HT1080 (cell line): Measurements from ENCODE around the gene MYG1. TPM values are rescaled to one million over a fixed set of nuclear protein-coding genes. Genes with fewer than 3 reads are reported as not detected.
"Not testable (repeated sequence)": the region's sequence is repeated elsewhere in the genome, so short reads cannot be mapped to it uniquely, and the experiment has no call there.

ENCODE experiments used
- DNase-seq: peaks from one replicate; pipeline ENCODE4 v3.0.0-alpha.2; 2015; ENCODE audit warnings: low read depth
- total RNA-seq: library from RNA; depleted of rRNA; stranded (reverse); fragments of >200 nt; shearing (Covaris generic); gene quantifications from 2 replicates; pipeline ENCODE4 v1.2.3, GENCODE V29; 2014

Gene MYG1
- total RNA-seq, 1 experiment from 2014 or later, result 119 TPM

- DNase-seq, result no peak
These were observed 19.5 kb upstream of the MYG1 start for GRCh38 chr12:53279888-53280498.

DNA sequence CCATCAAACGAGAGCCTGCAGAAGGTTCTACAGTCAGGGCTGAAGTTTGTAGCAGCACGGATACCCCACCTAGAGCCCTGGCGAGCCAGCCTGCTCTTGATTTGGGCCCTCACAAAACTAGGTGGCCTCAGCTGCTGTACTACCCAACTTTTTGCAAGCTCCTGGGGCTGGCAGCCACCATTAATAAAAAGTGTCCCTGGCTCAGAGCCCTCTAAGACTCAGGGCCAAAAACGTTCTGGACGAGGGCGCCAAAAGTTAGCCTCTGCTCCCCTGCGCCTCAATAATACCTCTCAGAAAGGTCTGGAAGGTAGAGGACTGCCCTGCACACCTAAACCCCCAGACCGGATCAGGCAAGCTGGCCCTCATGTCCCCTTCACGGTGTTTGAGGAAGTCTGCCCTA, 13.0 kb upstream of the MYG1 start:
- DNase-seq, result no peak

GRCh38 chr12:53287741-53288216, 11.7 kb upstream of the MYG1 start:
- DNase-seq, result peak; percentile 50

DNA sequence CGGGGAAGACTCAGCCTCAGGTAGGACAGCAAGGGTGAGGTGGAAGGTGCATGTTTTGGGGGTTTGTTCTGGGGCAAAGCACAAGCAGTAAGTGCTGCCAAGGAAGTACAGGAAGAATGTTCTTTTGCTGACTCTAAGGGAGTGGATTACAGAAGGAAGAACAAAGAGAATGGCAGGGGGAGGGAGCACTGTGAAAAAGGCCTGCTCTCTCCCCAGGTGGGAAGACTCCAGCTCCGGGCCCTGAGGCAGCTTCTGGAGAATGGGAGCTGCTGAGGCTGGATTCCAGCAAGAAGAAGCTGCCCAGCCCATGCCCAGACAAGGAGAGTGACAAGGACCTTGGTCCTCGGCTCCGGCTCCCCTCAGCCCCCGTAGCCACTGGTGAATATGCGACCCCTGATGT, 11.2 kb upstream of the MYG1 start:
- DNase-seq, result no peak

DNA sequence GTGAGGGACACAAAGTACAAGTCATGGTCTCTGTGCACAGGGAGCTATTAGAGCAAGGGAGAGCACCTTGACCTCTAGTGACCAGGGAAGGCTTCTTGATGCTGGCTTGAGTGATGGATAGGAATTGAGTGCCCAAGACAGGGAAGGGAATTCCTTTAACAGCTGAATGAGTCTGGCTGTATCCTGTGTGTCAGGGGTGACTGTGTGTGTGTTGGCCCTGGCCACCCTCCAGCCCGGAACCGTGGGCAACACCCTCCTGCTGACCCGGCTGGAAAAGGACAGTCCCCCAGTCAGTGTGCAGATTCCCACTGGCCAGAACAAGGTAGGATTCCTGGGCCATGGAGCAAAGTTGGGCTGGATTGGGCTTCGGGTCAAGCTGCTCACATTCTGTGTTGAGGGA, 9.6 kb upstream of the MYG1 start:
- peak; percentile 43 for DNase-seq

GRCh38 chr12:53290661-53291060, 8.8 kb upstream of the MYG1 start:
- DNase-seq, result no peak

DNA sequence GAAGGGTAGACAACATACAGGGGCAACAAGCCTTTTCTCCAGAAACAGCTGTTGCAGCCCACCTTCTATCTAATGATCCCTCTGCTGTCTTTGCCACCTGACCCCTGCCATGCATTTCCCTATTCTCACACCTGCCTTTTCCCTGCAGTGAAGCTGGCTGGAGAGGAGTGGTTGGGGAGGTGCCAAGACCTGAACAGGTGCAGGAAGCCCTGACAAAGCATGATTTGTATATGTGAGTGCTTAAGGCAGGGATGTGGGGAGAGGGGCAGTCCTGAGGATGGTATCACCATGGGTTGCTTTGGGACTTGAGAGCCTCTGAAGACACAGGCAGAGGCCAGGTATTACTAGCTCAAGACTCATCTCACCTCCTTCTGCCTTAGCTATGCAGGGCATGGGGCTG, 7.1 kb upstream of the MYG1 start:
- DNase-seq, result no peak

DNA sequence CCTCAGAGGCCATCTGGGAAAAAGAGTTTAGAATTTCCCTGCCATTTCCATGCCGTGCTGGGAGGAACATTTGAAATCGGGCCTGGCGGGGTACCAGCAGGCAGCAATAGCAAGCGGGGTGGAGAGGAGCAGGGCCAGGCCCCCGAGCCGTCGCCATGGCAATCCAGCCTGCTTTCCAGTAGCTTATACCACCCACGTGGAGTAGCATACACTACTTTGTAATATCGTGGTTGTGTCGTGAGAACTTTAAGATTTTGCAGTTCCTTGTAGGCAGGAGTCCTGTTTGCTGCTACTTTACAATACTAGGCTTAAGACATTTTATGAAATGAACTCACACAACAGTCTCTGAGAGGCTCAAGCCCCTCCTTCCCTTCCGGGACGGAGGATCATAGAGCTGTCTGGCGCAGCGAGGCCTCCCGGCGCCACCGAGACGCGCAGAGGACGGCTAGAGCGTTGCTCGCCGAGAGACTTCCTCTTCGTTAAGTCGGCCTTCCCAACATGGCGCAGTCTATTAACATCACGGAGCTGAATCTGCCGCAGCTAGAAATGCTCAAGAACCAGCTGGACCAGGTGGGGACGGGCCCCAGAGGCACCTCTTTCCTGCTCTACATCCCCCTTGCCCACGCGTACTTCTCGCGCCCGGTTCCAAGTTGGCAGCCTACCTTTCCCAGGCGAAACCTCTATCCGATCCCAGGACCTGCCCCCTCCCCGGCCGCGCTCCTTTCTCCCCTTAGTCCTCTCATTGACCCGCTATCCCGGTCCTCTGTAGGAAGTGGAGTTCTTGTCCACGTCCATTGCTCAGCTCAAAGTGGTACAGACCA, 4.2 kb upstream of the MYG1 start, which contains the start of gene PFDN5:
Gene PFDN5 (plus strand): TSS at position 473 of the 821 bp plus-strand sequence. CDS start 26 bp downstream, at position 499.
- DNase-seq, result peak; percentile 86

GRCh38 chr12:53295891-53296219, 3.6 kb upstream of the MYG1 start:
- DNase-seq, result no peak

DNA sequence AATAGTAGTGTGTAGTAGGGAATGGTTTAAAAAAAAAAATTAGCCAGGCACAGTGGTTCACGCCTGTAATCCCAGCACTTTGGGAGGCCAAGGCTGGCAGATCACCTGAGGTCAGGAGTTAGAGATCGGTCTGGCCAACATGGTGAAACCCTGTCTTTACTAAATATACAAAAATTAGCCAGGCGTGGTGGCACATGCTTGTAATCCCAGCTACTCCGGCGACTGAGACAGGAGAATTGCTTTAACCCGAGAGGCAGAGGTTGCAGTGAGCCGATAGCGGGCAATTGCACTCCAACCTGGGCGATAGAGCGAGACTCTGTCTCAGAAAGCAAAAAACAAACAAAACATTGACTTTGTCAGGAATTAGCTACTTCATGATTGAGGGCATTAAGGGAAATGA, 2.4 kb upstream of the MYG1 start:
- not testable (repeated sequence) for DNase-seq

GRCh38 chr12:53298164-53298563, 1.3 kb upstream of the MYG1 start:
- DNase-seq, result peak; percentile 56

- peak; percentile 75 for DNase-seq
These were observed 418 bp upstream of the MYG1 start for GRCh38 chr12:53299101-53299453.

- peak; percentile 25 for DNase-seq
These were observed 692 bp downstream of the MYG1 start for GRCh38 chr12:53300187-53300586.

GRCh38 chr12:53302903-53303302, 3.4 kb downstream of the MYG1 start:
- DNase-seq, result no peak

DNA sequence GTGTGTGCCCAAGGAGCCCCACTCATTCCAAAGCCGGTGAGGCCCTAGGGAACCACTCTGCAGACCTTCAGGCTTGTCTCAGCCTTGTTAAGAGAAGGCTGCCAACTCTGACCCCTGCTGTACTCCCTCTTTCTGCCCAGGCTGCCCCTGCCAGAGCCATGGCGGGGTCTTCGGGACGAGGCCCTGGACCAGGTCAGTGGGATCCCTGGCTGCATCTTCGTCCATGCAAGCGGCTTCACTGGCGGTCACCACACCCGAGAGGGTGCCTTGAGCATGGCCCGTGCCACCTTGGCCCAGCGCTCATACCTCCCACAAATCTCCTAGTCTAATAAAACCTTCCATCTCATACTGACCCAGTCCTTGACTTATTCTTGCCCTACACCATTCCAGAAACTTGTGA, 7.3 kb downstream of the MYG1 start:
- no peak for DNase-seq

- no peak for DNase-seq
These were observed 8.8 kb downstream of the MYG1 start for GRCh38 chr12:53308276-53308675.

- no peak for DNase-seq
These were observed 14.5 kb downstream of the MYG1 start for GRCh38 chr12:53313996-53314395.

DNA sequence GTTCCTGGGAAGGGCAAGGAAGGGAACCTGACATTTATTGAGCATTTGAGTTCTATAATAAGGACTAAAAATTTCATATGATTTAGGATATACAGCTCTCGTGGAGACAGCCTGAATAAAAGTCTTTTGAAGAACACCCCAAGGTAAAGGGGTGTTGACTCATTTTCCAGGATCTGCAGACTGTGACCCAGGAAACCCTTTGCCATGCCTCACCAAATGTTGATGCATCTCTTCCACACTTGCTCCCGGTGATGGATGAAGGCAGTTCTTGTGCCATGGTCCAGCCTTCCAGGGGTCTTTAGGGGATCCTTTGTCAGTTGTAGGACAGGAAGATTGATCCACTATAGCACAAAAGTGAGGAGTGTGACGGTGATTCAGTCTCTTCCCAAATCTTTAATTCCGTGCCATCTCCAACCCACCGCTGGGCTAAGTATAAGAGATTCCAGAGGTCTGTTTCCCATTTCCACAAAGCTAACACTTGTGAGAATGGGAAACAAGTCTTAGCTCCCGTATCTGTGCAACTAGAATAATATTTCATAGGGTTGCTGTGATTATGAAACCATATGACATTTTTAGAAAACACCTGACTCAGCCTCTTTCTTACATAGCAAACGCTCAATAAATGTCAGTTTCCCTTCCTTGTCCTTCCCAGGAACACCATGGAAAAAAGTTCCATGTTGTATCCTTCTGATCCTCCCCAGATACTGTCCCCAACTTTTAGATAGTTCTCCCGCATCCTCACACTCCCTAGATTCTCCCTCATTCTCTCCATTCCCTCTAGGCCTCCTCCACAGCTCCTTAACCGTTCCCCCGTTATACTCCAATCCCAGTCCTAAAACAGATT, 21.1 kb downstream of the MYG1 start:
- DNase-seq, result no peak

GRCh38 chr12:53324113-53324778, 24.8 kb downstream of the MYG1 start:
- DNase-seq, result no peak

DNA sequence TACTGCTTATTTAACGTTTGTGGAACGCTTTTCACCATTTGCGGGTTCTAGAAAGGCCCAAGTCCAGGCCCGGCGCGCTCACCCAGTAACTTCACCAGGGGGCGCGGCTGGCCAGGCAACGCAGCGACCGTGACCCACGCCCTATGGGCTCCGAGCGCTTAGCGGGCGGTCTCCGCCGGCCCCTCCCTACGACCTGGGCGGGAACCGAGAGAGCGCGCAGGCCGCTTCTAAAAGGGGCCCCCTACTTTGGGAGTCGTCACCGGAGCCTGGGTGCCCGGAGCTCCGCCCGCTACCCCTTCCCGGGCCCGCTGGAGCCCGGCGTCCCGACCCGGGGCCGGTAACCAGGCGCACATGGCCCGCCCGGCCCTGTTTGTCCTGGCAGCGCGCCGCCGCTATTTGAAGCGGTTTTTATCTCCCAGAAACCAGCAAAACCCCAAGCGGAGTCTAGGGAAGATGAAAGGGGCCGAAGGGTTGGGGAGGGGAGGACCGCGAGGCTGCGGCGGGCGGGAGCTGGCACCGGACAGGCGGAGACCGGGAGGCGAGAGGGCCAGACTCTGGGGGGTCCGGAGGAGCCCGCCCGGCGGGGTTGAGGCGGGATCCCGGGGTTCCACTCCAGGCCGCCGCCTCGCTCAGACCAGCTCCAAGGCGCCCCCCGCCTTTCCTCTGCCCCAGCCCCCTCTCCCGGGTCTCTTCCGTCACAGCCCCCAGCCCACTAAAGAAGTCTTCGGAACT, 25.4 kb downstream of the MYG1 start:
- peak; percentile 90 for DNase-seq
